Measurements from ENCODE around the gene TWF2. TPM values are rescaled to one million over a fixed set of nuclear protein-coding genes. Genes with fewer than 3 reads are reported as not detected.
A peak's percentile ranks its signal among the peaks of the same experiment; 100 is the strongest.

TWF2 gene
- total RNA-seq, 2 donors from 2014 or later, result 52.2 to 69.2 TPM

DNA sequence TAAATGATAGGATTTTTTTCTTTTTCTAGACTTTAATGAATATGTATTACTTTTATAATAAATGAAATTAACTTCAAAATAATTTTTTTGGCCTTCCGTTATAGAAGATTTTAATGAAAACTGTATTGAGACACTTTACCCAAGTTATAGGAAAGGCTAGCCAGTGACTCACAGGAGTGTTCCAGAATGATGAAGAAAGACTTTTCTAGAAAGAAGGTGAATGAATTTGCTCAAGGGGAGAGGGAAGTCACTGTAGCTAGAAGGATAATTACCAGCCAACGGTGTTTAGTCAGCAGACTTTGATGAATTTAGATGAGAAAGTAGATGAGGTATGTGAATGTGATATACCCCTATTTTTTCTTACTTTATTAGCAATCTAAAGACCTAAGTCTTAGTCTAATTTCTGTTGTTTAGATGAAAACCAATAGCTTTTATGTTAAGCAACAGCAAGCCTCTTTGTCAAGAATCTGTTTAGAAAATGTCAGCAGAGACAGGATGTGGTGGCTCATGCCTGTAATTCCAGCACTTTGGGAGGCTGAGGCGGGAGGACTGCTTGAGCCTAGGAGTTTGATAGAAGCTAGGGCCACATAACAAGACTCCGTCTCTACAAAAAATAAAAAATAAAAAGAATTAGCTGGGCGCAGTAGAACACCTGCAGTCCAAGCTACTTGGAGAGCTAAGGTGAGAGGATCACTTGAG lies 37.8 kb downstream of the TWF2 start:
- no peaks in the 10 kb centered on the region for H3K27me3 ChIP-seq (replicated peaks; ENCODE audit: insufficient read depth)
- H3K9me3 ChIP-seq, result no peaks in the 10 kb centered on the region
- H3K4me1 ChIP-seq (ENCODE audit: control insufficient read depth in 1 of 2, low read depth in 2 of 2), result peaks cover 16 to 28% of the 10 kb centered on the region in 2 donors
- no peak for TF ChIP-seq CTCF (IDR thresholded peaks at IDR 0.05)
- DNase-seq (ENCODE audit: low spot score), result no peak
- H3K36me3 ChIP-seq, result peaks cover 37% of the 10 kb centered on the region
- H3K27ac ChIP-seq, result no peak overlapping the region
- no peak overlapping the region for H3K4me3 ChIP-seq
- no peak for ATAC-seq (ENCODE audit: insufficient number of reproducible peaks, low FRiP score, low read depth)

DNA sequence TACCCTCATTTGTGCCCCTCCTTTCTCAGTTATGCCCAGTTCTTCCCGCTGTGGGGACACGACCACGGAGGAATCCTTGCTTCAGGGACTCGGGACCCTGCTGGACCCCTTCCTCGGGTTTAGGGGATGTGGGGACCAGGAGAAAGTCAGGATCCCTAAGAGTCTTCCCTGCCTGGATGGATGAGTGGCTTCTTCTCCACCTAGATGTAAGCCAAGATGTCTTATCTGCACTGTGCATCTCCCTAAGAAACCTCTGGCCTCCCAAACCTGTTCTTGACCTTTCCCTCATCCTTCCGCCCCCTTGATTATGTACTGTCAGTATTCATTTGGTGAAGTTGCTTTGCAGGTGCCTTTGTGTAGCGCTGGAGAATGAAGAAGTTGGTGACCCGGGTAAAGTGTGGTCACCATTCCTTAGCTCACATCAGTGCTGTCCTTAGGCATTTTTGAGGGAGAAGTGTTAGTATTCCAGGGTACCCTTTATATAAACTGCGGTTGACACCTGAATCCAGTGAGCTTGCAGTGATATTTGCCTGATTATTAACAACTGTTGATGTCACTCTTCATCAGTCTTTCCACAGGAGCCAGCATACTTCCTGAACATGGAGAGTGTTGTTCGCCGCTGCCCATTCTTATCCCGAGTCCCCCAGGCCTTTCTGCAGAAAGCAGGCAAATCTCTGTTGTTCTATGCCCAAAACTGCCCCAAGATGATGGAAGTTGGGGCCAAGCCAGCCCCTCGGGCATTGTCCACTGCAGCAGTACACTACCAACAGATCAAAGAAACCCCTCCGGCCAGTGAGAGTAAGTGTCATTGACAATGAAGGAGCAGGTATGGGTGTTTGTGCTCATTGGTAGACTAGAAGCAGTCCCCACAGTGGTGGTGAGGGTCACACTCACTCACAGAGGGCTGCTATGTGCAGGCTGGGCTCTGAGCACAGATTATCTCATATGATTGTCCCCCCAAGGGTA lies 40.0 kb downstream of the TWF2 start:
- peaks cover 16 to 28% of the 10 kb centered on the region in 2 donors for H3K4me1 ChIP-seq (ENCODE audit: control insufficient read depth in 1 of 2, low read depth in 2 of 2)
- no peaks in the 10 kb centered on the region for H3K9me3 ChIP-seq
- peaks cover 17% of the 10 kb centered on the region for H3K36me3 ChIP-seq
- peak overlapping the region; percentile 94 for H3K4me3 ChIP-seq
- H3K27me3 ChIP-seq (replicated peaks; ENCODE audit: insufficient read depth), result no peaks in the 10 kb centered on the region
- ATAC-seq (ENCODE audit: insufficient number of reproducible peaks, low FRiP score, low read depth), result no peak
- TF ChIP-seq CTCF (IDR thresholded peaks at IDR 0.05), result no peak
- peak overlapping the region; percentile 57 to 59 for H3K27ac ChIP-seq
- DNase-seq (ENCODE audit: low spot score), result no peak

GRCh38 chr3:52197842-52198625 lies 40.9 kb downstream of the TWF2 start, which contains the start of gene ALAS1:
Gene ALAS1 (plus strand): TSS chr3:52198160. CDS start chr3:52199242, 1,082 bp downstream.
- Histone ChIP-seq H3K36me3 (peaks cover 9% of the 10 kb centered on the region), H3K27ac (peak within 1 kb of the TSS; percentile 57 to 59), H3K27me3 (replicated peaks; ENCODE audit: insufficient read depth) (no peaks in the 10 kb centered on the region), H3K9me3 (no peaks in the 10 kb centered on the region), H3K4me1 (ENCODE audit: control insufficient read depth in 1 of 2, low read depth in 2 of 2) (peaks cover 16 to 28% of the 10 kb centered on the region in 2 donors), H3K4me3 (peak within 1 kb of the TSS; percentile 94)
- ATAC-seq (ENCODE audit: insufficient number of reproducible peaks, low FRiP score, low read depth) (peak; percentile 72), DNase-seq (ENCODE audit: low spot score) (peak; percentile 59)
- TF ChIP-seq CTCF (IDR thresholded peaks at IDR 0.05), result peak; percentile 46

- Histone ChIP-seq H3K36me3 (peaks cover 4% of the 10 kb centered on the region), H3K4me3 (peak overlapping the region; percentile 94), H3K9me3 (no peaks in the 10 kb centered on the region), H3K4me1 (ENCODE audit: control insufficient read depth in 1 of 2, low read depth in 2 of 2) (peaks cover 16 to 28% of the 10 kb centered on the region in 2 donors), H3K27ac (peak overlapping the region; percentile 57 to 59), H3K27me3 (replicated peaks; ENCODE audit: insufficient read depth) (no peaks in the 10 kb centered on the region)
- DNase-seq (ENCODE audit: low spot score), result no peak
- no peak for TF ChIP-seq CTCF (IDR thresholded peaks at IDR 0.05)
- ATAC-seq (ENCODE audit: insufficient number of reproducible peaks, low FRiP score, low read depth), result no peak
Measured at GRCh38 chr3:52197499-52197841, 41.5 kb downstream of the TWF2 start.
